ENCODE measurements around the gene GABBR2. TPM values are rescaled to one million over a fixed set of nuclear protein-coding genes. Genes with fewer than 3 reads are reported as not detected.

The GABBR2 gene
- polyA plus RNA-seq, 1 of the 3 experiments (the other 2 are of a cell fraction), result not detected

DNA sequence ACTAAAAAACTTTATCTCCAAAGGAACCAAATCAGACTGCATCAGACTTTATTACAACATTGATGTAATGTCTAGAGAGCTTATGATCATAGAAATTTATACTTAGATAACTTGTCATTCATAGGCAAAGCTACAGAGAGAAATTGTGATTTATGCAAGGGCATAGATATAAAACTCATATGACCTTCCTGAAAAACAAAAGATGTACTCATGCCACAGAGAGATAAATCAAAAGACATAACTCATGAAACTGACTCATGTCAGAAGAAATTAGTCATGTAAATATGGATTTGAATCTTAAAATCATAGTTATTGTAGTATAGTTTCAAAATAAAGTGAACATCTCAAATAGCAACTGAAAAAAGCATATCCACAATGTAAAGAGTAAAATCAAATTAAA is 186.2 kb downstream of the GABBR2 start:
- Histone ChIP-seq H3F3A (replicated peaks; ENCODE audit: insufficient read depth) (peaks cover 4% of the 10 kb centered on the region), H3K36me3 (replicated peaks in 1 of 2; ENCODE audit: control insufficient read depth in 1 of 2, insufficient read depth in 2 of 2, low read length in 1 of 2) (no peaks in the 10 kb centered on the region), H3K9me2 (no peaks in the 10 kb centered on the region), H3K9ac (no peak overlapping the region), H4K20me1 (ENCODE audit: insufficient read depth) (no peaks in the 10 kb centered on the region), H3K4me3 (ENCODE audit: low read depth in 2 of 2, low read length in 1 of 2) (no peak overlapping the region), H3K4me2 (no peak overlapping the region), H2AFZ (ENCODE audit: low read depth) (no peak overlapping the region), H3K79me2 (ENCODE audit: insufficient read depth) (no peaks in the 10 kb centered on the region), H3K4me1 (ENCODE audit: control insufficient read depth in 1 of 2, insufficient read depth in 2 of 2, low read depth in 1 of 2, low read length in 1 of 2) (no peaks in the 10 kb centered on the region; a peak in 1 of 4 replicates), H3K9me3 (no peaks in the 10 kb centered on the region), H3K27me3 (ENCODE audit: insufficient read depth) (no peaks in the 10 kb centered on the region), H3K27ac (ENCODE audit: low read depth in 2 of 2, low read length in 1 of 2) (no peak overlapping the region)
- ChIA-PET POLR2A (no interaction called here), CTCF (interaction anchor here (1.0 to 1.6 kb wide), 3 partner anchors 12 to 153 kb away, joined by 3 to 5 read pairs (median 3); no protein-coding TSS in a partner anchor)
- DNase-seq, result no peak
- no peak for TF ChIP-seq FOXM1 (IDR thresholded peaks at IDR 0.05; ENCODE audit: low read depth)
- no peak for TF ChIP-seq JUND (IDR thresholded peaks at IDR 0.05)
- no peak for TF ChIP-seq RCOR1 (IDR thresholded peaks at IDR 0.05; ENCODE audit: low read length)
- no peak for TF ChIP-seq RAD21 (IDR thresholded peaks at IDR 0.05; ENCODE audit: low read length)
- no peak for TF ChIP-seq POLR2AphosphoS5 (IDR thresholded peaks at IDR 0.05; ENCODE audit: low read depth, low read length)
- no peak for TF ChIP-seq CHD2 (IDR thresholded peaks at IDR 0.05; ENCODE audit: low read length, partially characterized antibody)
- TF ChIP-seq, protein P1, sequence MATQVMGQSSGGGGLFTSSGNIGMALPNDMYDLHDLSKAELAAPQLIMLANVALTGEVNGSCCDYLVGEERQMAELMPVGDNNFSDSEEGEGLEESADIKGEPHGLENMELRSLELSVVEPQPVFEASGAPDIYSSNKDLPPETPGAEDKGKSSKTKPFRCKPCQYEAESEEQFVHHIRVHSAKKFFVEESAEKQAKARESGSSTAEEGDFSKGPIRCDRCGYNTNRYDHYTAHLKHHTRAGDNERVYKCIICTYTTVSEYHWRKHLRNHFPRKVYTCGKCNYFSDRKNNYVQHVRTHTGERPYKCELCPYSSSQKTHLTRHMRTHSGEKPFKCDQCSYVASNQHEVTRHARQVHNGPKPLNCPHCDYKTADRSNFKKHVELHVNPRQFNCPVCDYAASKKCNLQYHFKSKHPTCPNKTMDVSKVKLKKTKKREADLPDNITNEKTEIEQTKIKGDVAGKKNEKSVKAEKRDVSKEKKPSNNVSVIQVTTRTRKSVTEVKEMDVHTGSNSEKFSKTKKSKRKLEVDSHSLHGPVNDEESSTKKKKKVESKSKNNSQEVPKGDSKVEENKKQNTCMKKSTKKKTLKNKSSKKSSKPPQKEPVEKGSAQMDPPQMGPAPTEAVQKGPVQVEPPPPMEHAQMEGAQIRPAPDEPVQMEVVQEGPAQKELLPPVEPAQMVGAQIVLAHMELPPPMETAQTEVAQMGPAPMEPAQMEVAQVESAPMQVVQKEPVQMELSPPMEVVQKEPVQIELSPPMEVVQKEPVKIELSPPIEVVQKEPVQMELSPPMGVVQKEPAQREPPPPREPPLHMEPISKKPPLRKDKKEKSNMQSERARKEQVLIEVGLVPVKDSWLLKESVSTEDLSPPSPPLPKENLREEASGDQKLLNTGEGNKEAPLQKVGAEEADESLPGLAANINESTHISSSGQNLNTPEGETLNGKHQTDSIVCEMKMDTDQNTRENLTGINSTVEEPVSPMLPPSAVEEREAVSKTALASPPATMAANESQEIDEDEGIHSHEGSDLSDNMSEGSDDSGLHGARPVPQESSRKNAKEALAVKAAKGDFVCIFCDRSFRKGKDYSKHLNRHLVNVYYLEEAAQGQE (IDR thresholded peaks at IDR 0.05; ENCODE audit: low read depth, low read length), result no peak
- TF ChIP-seq SMC3 (IDR thresholded peaks at IDR 0.05; ENCODE audit: low read depth, low read length), result no peak
- no peak for TF ChIP-seq EZH2phosphoT487 (IDR thresholded peaks at IDR 0.05; ENCODE audit: borderline replicate concordance, low read depth)
- TF ChIP-seq MEF2A (IDR thresholded peaks at IDR 0.05; ENCODE audit: borderline replicate concordance, low read depth), result no peak
- TF ChIP-seq YY1 (IDR thresholded peaks at IDR 0.05; ENCODE audit: low read depth), result no peak
- no peak for TF ChIP-seq SIN3A (IDR thresholded peaks at IDR 0.05; ENCODE audit: borderline replicate concordance, low read depth, low read length)
- no peak for TF ChIP-seq GABPA (IDR thresholded peaks at IDR 0.05; ENCODE audit: low read depth)

- no peak overlapping the region for H3K4me3 ChIP-seq (ENCODE audit: low read depth in 2 of 2, low read length in 1 of 2)
- H3K27me3 ChIP-seq (ENCODE audit: insufficient read depth), result no peaks in the 10 kb centered on the region
- no peaks in the 10 kb centered on the region for H4K20me1 ChIP-seq (ENCODE audit: insufficient read depth)
- no peak for DNase-seq
- ChIA-PET POLR2A (no interaction called here), CTCF (no interaction called here)
- no peaks in the 10 kb centered on the region; a peak in 1 of 4 replicates for H3K4me1 ChIP-seq (ENCODE audit: control insufficient read depth in 1 of 2, insufficient read depth in 2 of 2, low read depth in 1 of 2, low read length in 1 of 2)
- H3K79me2 ChIP-seq (ENCODE audit: insufficient read depth), result no peaks in the 10 kb centered on the region
- H3F3A ChIP-seq (replicated peaks; ENCODE audit: insufficient read depth), result peaks cover 4% of the 10 kb centered on the region
- WGBS (ENCODE audit: low lambda C conversion rate), result 13% methylated on average over 3 of the region's 3 CpGs
- 0 out of 2 replicates have a peak overlapping the region, but pooled peaks have one; percentile 29 for H2AFZ ChIP-seq (ENCODE audit: low read depth)
- no peaks in the 10 kb centered on the region for H3K9me3 ChIP-seq
- H3K9me2 ChIP-seq, result no peaks in the 10 kb centered on the region
- TF ChIP-seq, protein P2, sequence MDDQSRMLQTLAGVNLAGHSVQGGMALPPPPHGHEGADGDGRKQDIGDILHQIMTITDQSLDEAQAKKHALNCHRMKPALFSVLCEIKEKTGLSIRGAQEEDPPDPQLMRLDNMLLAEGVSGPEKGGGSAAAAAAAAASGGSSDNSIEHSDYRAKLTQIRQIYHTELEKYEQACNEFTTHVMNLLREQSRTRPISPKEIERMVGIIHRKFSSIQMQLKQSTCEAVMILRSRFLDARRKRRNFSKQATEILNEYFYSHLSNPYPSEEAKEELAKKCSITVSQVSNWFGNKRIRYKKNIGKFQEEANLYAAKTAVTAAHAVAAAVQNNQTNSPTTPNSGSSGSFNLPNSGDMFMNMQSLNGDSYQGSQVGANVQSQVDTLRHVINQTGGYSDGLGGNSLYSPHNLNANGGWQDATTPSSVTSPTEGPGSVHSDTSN (IDR thresholded peaks at IDR 0.05), result 0 out of 2 replicates have a peak, but pooled peaks have one; percentile 4
- 0 out of 2 replicates have a peak, but pooled peaks have one; percentile 25 for TF ChIP-seq NFIC (IDR thresholded peaks at IDR 0.05; ENCODE audit: borderline replicate concordance)
- no peak for TF ChIP-seq MAX (IDR thresholded peaks at IDR 0.05; ENCODE audit: low read depth)
- TF ChIP-seq TCF12 (IDR thresholded peaks at IDR 0.05), result peak; percentile 22; the same call in 1 of the 2 replicates
- peak overlapping the region; percentile 7; the same call in 1 of the 2 replicates for H3K4me2 ChIP-seq
- H3K9ac ChIP-seq, result no peak overlapping the region
- H3K27ac ChIP-seq (ENCODE audit: low read depth in 2 of 2, low read length in 1 of 2), result peak overlapping the region in 1 of 2 experiments; percentile 55; a peak in 2 of 4 replicates
- H3K36me3 ChIP-seq (replicated peaks in 1 of 2; ENCODE audit: control insufficient read depth in 1 of 2, insufficient read depth in 2 of 2, low read length in 1 of 2), result no peaks in the 10 kb centered on the region
Observed at GRCh38 chr9:98521141-98521540, 187.6 kb downstream of the GABBR2 start.
